ENCODE data around the gene HDGFL2. TPM values are rescaled to one million over a fixed set of nuclear protein-coding genes. Genes with fewer than 3 reads are reported as not detected.
"Not testable (repeated sequence)": the region's sequence is repeated elsewhere in the genome, so short reads cannot be mapped to it uniquely, and the experiment has no call there.

HDGFL2 gene
- polyA plus RNA-seq, 3 donors from 2014 or later: 7.3 to 32.5 (median 16.1) TPM

DNA sequence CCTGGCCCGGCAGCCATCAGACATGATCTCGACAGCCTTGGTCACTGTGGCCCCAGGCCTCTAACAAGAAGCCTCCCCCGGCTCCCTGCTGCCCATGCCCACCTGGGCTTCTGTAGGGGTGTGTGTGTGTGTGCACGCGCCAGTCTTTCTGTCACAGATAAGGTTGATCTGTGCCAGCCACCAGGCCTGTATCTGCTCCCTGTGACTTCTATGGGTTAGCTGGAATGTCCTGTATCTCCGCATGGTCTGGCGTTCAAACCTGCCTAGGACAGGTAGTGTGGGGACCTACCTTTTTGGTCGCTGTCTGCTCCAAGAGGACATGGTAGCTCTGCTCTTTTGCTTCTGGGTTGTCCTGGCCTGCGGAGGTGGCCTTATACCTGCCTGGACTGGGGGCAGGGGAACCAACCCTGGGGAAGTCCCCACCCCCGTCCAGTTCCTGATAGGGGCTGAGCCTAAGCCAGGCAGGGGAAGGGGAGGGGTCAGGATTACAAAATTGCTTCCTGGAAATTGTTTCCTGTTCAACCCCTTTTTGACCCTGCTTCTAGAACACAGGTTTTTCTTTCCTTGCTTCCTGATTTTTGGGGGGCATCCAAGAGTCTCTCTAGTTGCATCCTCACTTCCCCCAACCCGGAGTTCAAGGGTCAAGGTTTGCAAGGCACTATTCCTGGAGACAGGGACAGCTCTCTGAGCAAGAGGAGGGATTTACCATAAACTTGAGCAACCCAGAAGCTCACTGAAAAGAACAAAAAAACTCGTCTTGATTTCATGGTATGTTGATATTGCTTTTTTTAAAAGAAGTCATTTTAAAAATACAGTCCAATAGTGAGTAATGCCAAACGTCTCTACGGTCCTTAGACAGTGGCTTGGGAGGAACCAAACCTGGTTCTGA, 67.8 kb downstream of the HDGFL2 start, which contains the start of gene LRG1:
Gene LRG1, minus strand, starts transcription at position 344 of the 889 bp plus-strand sequence. Its CDS starts 23 bp downstream, at position 321.
- Mint-ChIP-seq H3K9me3 (no peaks in the 10 kb centered on the region), H3K4me3 (no peak within 1 kb of the TSS), H3K4me1 (peaks cover 0 to 2% of the 10 kb centered on the region in 2 donors), H3K36me3 (no peaks in the 10 kb centered on the region), H3K27ac (no peak within 1 kb of the TSS), H3K27me3 (ENCODE audit: low read depth in 3 of 3) (peaks cover 0 to 4% (median 4%) of the 10 kb centered on the region in 3 donors)
- DNase-seq: no peak

DNA sequence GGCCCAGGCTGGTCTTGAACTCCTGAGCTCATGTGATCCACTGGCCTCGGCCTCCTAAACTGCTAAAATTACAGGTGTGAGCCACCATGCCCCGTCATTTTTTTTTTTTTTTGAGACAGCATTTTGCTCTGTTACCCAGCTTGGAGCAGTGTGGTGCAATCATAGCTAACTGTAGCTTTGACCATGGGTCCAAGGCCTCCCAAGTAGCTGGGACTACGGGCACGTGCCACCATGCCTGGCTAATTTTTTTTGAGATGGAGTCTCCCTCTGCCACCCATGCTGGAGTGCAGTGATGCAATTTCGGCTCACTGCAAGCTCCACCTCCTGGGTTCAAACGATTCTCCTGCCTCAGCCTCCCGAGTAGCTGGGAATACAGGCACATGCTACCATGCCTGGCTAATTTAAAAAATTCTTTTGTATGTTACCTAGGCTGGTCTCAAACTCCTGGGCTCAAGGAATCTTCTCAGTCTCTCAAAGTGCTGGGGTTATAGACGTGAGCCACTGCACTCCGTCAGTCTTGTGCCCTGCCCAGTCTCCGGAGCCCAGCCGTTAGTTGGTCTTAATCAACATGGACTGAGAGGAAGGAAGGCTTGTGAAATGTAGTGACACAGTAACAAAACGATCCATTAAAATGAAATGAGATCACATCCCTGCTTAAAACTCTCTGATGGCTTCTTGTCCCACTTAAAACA, 69.2 kb downstream of the HDGFL2 start:
- H3K27ac Mint-ChIP-seq: no peak overlapping the region
- H3K9me3 Mint-ChIP-seq: no peaks in the 10 kb centered on the region
- no peak overlapping the region for H3K4me3 Mint-ChIP-seq
- H3K4me1 Mint-ChIP-seq: no peaks in the 10 kb centered on the region
- no peaks in the 10 kb centered on the region for H3K36me3 Mint-ChIP-seq
- DNase-seq: no peak
- peaks cover 0 to 4% (median 3%) of the 10 kb centered on the region in 3 donors for H3K27me3 Mint-ChIP-seq (ENCODE audit: low read depth in 3 of 3)

DNA sequence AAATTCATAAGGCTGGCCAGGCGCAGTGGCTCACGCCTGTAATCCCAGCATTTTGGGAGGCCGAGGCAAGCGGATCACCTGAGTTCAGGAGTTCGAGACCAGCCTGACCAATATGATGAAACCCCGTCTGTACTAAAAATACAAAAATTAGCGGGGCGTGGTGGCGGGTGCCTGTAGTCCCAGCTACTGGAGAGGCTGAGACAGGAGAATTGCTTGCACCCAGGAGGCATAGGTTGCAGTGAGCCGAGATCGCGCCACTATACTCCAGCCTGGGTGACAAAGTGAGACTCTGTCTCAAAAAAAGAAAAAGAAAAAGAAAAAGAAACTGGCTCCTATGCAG, 69.7 kb downstream of the HDGFL2 start:
- not testable (repeated sequence) for DNase-seq; H3K27me3 Mint-ChIP-seq (ENCODE audit: low read depth in 3 of 3); H3K4me1 Mint-ChIP-seq; H3K36me3 Mint-ChIP-seq; H3K9me3 Mint-ChIP-seq; H3K4me3 Mint-ChIP-seq; H3K27ac Mint-ChIP-seq

DNA sequence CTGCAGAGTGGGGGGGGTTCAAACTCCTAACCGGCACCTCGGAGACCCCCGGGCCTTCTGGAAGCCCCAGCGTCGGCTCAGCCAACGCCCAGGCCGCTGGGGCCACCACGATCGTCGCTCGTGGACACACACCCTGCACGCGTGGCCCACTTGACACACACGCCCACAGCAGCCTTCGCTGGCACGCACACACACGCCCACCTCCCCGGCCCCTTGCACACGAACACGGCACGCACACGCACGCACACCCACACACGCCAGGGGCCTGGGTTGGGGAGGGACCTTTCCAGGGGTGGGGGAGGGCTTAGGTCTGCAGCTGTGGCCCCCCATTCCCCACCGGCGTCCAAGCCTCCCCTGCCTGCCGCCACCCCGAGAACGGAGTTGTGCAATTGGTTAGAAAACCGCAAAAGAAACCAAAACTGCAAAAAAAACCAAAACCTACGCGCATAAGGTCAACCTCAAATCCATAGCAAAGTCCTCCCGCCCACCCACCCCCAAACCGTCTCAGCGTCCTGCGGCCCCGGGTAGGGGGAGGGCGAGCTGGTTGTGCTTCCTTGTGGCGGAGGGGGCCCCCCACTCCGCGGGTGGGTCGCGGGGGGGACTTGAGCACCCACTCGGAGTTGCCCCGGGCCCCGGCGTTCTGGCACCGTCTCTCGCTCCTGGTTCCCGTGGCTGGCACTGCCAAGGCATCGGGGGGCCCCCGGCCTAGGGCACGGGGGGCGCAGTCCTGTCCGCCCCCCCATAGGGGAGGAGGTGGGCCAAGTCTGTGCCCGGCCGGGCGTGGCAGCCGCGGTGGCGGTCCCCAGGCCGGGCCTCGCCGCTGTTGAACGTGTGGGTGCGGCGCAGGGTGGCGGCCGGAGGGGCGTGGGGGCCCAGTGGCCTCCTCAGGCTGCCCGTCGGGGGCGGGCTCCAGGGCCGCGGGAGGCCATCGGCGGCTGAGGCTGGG, 71.1 kb downstream of the HDGFL2 start:
- Mint-ChIP-seq H3K4me1 (no peaks in the 10 kb centered on the region), H3K36me3 (no peaks in the 10 kb centered on the region), H3K27ac (no peak overlapping the region), H3K4me3 (no peak overlapping the region), H3K27me3 (ENCODE audit: low read depth in 3 of 3) (peaks cover 0 to 3% (median 1%) of the 10 kb centered on the region in 3 donors), H3K9me3 (no peaks in the 10 kb centered on the region)
- DNase-seq: no peak

DNA sequence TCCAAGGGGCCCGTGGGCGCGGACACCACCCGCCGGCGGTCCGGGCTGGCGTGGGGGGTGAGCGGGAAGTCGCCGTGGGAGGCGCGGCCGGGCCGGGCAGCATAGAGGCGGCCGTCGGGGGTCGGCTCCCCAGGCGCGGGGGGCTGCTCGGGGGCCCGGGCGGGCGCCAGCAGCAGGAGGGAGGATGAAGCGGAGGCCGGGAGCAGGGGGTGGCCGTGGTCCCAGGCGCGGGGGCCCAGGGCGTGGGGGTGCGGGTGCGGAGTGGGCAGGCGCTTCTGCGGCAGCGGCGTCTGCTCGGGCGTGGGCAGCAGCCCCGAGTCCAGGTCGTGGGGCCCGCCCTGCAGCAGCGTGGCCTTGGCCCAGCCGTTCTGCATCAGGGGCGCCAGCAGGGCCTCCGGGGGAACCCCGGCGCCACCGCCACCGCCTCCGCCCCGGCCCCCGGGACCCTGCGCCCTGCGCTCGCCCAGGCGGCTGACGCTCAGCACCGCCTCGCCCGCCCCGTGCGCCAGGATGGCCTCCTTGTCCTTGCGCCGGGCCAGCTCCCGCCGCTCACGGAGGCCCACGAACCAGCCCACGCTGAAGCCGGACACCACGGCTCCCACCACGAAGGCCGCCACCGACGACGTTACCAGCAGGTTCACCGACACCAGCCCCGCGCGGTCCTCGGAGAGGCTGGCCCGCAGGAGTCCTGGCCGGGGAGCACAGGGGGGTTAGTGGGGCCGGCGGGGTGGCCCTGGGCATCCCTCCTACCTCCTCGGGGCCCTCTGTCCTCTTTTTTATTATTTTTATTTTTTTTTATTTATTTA, 71.9 kb downstream of the HDGFL2 start:
- Mint-ChIP-seq H3K4me3 (no peak overlapping the region), H3K4me1 (no peaks in the 10 kb centered on the region), H3K9me3 (no peaks in the 10 kb centered on the region), H3K27me3 (ENCODE audit: low read depth in 3 of 3) (peaks cover 0 to 3% (median 1%) of the 10 kb centered on the region in 3 donors), H3K27ac (no peak overlapping the region), H3K36me3 (no peaks in the 10 kb centered on the region)
- no peak for DNase-seq

DNA sequence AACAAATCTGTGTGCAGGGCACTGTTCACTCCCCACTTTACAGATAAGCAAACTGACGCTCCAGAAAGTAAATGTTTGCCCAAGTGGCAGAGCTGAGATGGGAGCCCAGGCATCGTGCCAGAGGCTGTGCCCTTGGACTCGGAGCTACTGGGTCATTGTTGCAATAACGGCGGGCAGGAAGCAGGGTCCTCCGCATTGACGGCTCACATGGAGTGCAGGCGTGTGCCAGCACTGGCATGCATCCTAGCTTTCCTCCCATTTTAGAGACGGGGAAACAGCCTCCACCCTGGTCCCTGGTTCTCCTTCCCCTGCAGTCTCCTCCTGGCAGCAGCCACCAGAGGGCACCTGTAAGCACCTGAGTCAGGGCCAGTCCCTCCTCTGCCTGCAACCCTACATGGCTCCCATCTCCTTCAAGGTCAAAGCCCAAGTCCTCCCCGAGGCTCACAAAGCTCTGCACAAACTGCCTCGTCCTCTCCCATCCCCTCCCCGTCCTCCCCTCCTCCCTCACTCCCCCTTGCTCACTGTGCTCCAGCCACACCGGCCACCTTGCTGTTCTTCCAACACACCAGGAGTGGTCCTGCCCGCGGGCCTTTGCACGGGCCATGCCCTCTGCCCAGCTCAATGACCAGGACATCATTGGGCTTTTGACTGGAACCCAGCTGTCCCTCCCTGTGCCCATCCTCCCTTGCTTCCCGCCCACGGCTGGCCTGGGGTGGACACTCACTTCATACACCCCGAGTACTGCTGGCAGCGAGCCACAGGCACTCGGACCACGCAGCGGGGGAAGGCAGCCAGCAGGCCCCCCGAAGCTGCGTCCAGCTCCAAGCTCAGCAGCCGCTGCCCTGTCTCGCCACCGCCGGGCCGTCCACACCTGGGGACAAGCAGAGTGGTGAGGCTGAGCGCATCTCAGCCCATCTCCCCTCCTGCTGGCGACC, 75.5 kb downstream of the HDGFL2 start:
- Mint-ChIP-seq H3K36me3 (no peaks in the 10 kb centered on the region), H3K27me3 (ENCODE audit: low read depth in 3 of 3) (peaks cover 0 to 5% (median 2%) of the 10 kb centered on the region in 3 donors), H3K9me3 (no peaks in the 10 kb centered on the region), H3K27ac (no peak overlapping the region), H3K4me1 (no peaks in the 10 kb centered on the region), H3K4me3 (no peak overlapping the region)
- no peak for DNase-seq

DNA sequence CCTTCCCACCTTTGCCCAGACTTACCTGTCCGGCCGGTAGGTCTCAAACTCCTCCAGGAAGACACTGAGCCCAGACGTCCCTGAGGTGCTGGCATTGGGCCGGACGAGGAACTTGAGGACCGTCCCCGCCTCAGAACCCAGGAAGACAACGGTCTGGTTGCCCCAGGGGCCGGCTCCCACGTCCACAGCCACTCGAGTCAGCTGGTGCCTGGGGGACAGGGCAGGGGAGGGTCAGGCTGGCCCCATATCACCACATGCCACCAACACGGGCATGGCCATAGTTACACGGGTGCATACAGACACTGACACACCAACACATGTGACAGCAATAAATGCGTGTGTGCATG, 76.1 kb downstream of the HDGFL2 start:
- DNase-seq: no peak
- Mint-ChIP-seq H3K9me3 (no peaks in the 10 kb centered on the region), H3K36me3 (no peaks in the 10 kb centered on the region), H3K4me1 (no peaks in the 10 kb centered on the region), H3K27ac (no peak overlapping the region), H3K27me3 (ENCODE audit: low read depth in 3 of 3) (peaks cover 0 to 5% (median 2%) of the 10 kb centered on the region in 3 donors), H3K4me3 (no peak overlapping the region)

DNA sequence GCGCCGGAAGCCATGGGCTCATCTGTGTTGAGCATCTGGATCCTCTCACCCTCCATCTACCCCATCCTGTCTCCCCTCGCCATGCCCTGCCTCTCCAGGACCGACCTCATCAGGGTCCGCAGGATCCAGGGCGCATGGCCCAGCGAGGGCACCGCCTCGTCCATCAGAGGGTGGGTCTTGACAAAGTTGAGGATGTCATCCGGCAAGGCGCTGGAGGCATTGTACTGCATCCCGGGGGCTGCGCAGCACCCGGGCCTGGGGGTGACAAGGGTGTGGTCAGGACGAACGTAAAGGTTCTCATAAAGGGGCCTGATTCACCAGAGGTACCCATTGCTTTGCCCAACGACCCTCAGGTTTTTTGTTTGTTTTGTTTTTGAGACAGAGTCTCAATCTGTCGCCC, 77.9 kb downstream of the HDGFL2 start:
- H3K27ac Mint-ChIP-seq: no peak overlapping the region
- H3K9me3 Mint-ChIP-seq: no peaks in the 10 kb centered on the region
- no peak for DNase-seq
- H3K4me3 Mint-ChIP-seq: no peak overlapping the region
- H3K4me1 Mint-ChIP-seq: no peaks in the 10 kb centered on the region
- H3K27me3 Mint-ChIP-seq (ENCODE audit: low read depth in 3 of 3): peaks cover 0 to 7% (median 6%) of the 10 kb centered on the region in 3 donors
- H3K36me3 Mint-ChIP-seq: no peaks in the 10 kb centered on the region

DNA sequence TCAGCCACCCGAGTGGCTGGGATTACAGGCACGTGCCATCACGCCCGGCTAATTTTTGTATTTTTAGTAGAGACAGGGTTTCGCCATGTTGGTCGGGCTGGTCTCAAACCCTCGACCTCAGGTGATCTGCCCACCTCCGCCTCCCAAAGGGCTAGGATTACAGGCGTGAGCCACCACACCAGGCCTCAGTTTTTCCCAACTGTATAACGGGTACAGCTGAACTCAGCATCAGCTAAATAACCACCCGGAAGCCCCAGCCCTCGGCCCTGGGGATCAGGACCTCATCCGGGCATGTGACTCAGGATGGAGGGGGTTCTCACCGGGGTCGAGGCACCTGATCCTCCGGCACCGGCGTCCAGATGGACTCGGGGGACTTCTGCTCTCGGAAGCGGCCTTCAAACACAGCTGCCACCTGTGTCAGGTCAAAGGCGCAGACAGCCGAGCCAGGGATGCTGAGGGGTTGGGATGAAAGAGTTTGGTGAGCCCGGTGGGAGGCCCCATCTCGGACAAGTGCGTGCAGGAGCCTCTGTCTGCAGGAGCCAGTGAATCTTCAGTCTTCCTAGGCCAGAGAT, 78.5 kb downstream of the HDGFL2 start:
- H3K36me3 Mint-ChIP-seq: no peaks in the 10 kb centered on the region
- no peak overlapping the region for H3K4me3 Mint-ChIP-seq
- no peak overlapping the region for H3K27ac Mint-ChIP-seq
- DNase-seq: no peak
- no peaks in the 10 kb centered on the region for H3K4me1 Mint-ChIP-seq
- H3K27me3 Mint-ChIP-seq (ENCODE audit: low read depth in 3 of 3): peaks cover 0 to 7% (median 5%) of the 10 kb centered on the region in 3 donors
- no peaks in the 10 kb centered on the region for H3K9me3 Mint-ChIP-seq
